GM12878 (cell line): ENCODE results near the gene HSPA4. TPM values are rescaled to one million over a fixed set of nuclear protein-coding genes. Genes with fewer than 3 reads are reported as not detected.
A peak's percentile ranks its signal among the peaks of the same experiment; 100 is the strongest.

Experiments used
- CBFB ChIP-seq: IDR thresholded peaks from 2 replicates; pipeline ENCODE4 v1.6.1; 2016; ENCODE audit warnings: antibody characterized with exemption, low read depth
- EED ChIP-seq: sonication (generic); IDR thresholded peaks from 2 replicates; pipeline ENCODE4 v1.6.1; 2016; ENCODE audit warnings: antibody characterized with exemption, low read depth
- EP300 ChIP-seq, 2 experiments: fragments of 150-350 bp in 1 of 2; IDR thresholded peaks; 2 replicates each; pipeline ENCODE4 v1.6.1; 2011 to 2012; ENCODE audit warnings: low read depth in 2 of 2, low read length in 2 of 2, borderline replicate concordance in 1 of 2, improper control_type of control experiment in 1 of 2, inconsistent platforms in 1 of 2; ENCODE audit not compliant: control insufficient read depth in 1 of 2
- ETV6 ChIP-seq, 2 experiments: fragments of 450-650 bp in 1 of 2; IDR thresholded peaks in 1 of 2; conservative IDR thresholded peaks in 1 of 2; 2 replicates each; pipeline ENCODE4 v1.6.1; 2014; ENCODE audit warnings: antibody characterized with exemption in 1 of 2, borderline replicate concordance in 1 of 2, low read depth in 1 of 2, mild to moderate bottlenecking in 1 of 2, moderate library complexity in 1 of 2
- HCFC1 ChIP-seq: fragments of 150-350 bp; IDR thresholded peaks from 2 replicates; pipeline ENCODE4 v1.6.1; 2014; ENCODE audit warnings: low read length
- NFIC ChIP-seq: IDR thresholded peaks from 2 replicates; pipeline ENCODE4 v1.6.1; 2012; ENCODE audit warnings: low read depth, mild to moderate bottlenecking, inconsistent platforms, low read length, moderate library complexity
- NR2C2 ChIP-seq: IDR thresholded peaks from 2 replicates; pipeline ENCODE4 v1.6.1; 2011; ENCODE audit warnings: borderline replicate concordance, low read depth; ENCODE audit not compliant: control insufficient read depth, insufficient read length
- PML ChIP-seq: IDR thresholded peaks from 2 replicates; pipeline ENCODE4 v1.6.1; 2012; ENCODE audit warnings: low read length, inconsistent platforms
- SMAD5 ChIP-seq: IDR thresholded peaks from 2 replicates; pipeline ENCODE4 v1.6.1; 2016; ENCODE audit warnings: antibody characterized with exemption, low read depth
- SUZ12 ChIP-seq: fragments of 200-600 bp; sonication (generic); IDR thresholded peaks from one replicate; pipeline ENCODE4 v1.6.1; 2018; ENCODE audit warnings: antibody characterized with exemption, mild to moderate bottlenecking; ENCODE audit not compliant: unreplicated experiment
- ZNF207 ChIP-seq: fragments of 450-650 bp; IDR thresholded peaks from 2 replicates; pipeline ENCODE4 v1.6.1; 2014; ENCODE audit warnings: antibody characterized with exemption, mild to moderate bottlenecking, borderline replicate concordance
- polyA plus RNA-seq, 11 experiments: library from polyadenylated mRNA; depleted of rRNA in 4 of 11; unstranded in 6 of 11; stranded (reverse) in 5 of 11; fragments of >200 nt; fragmentation: Nextera tagmentation in 4 of 11; fragmentation: Illumina TruSeq in 1 of 11; extraction: Ambion mirVana in 4 of 11; extraction: Trizol in 1 of 11; gene quantifications; 1 replicate in 1 of 11; 2 replicates in 10 of 11; pipeline versions ENCODE4 v1.2.1 to v1.2.3, GENCODE V29; 2011 to 2016; ENCODE audit warnings: inconsistent platforms in 2 of 11, missing spikeins in 2 of 11, low read depth in 1 of 11
- total RNA-seq, 4 experiments: library from RNA; depleted of rRNA in 3 of 4; stranded (reverse); fragments of >200 nt in 3 of 4; fragmentation: Illumina TruSeq in 1 of 4; extraction: Trizol in 1 of 4; gene quantifications; 2 replicates each; pipeline versions ENCODE4 v1.2.1 to v1.2.3, GENCODE V29; 2013 to 2021
- TF ChIP-seq, protein P1 (sequence below): fragments of 450-650 bp; IDR thresholded peaks from 2 replicates; pipeline ENCODE4 v1.6.1; 2018; ENCODE audit warnings: borderline replicate concordance, mild to moderate bottlenecking; ENCODE audit not compliant: partially characterized antibody
- TF ChIP-seq, protein P2 (sequence below): IDR thresholded peaks from 2 replicates; pipeline ENCODE4 v1.6.1; 2011; ENCODE audit warnings: low read depth, low read length, improper control_type of control experiment, borderline replicate concordance
- TF ChIP-seq, protein P3 (sequence below): IDR thresholded peaks from 2 replicates; pipeline ENCODE4 v1.6.1; 2012; ENCODE audit warnings: mild to moderate bottlenecking, low read depth, low read length
- TF ChIP-seq, protein P4 (sequence below): fragments of 450-650 bp; IDR thresholded peaks from 2 replicates; pipeline ENCODE4 v1.6.1; 2016; ENCODE audit warnings: mild to moderate bottlenecking

Gene HSPA4
- total and polyA plus RNA-seq, 10 of the 15 experiments (the other 5 are each of a cell fraction or from before 2014, with no cell fraction given): 61.6 to 234 (median 116) TPM

DNA sequence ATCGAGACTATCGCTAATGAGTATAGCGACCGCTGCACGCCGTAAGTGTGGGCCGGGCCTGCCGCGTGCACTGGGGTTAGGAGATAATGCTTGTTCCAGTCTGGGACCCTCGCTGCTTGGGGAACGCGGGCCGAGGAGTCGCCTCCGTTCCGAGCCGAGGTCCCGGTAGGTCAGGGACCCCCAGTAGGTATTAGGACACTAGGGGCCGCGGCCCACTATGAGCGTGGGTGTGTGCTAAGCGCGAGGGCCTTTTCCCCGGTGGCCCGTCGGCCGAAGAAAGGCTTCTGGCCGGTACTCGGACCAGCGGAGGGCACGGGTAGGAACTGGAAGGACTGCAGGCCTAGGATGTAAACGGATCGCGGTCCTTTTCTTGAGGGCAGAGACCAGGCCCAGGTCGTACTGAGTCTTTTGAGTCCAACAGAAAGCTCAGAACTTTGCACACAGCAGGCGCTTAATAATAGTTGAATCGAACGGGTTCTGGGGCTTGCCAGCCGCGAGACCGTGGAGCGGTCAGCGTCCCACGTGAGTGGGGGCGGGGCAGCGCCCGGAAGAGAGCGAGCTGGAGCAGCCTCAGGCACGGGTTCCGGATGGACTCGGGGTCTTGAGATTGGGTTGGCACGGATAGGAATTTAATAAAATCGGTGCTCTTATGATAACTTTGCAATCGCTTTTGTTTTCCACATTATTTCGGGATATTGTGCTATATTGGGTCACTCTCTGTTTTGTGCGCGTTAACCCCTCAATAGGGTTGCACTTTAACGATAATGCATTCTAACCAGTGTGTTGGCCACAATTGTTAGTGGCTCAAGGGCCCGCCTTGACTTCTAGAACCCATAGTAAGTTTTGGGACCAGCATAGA lies 733 bp downstream of the HSPA4 start (continued):
- TF ChIP-seq EP300 (IDR thresholded peaks at IDR 0.05; ENCODE audit: borderline replicate concordance in 1 of 2, control insufficient read depth in 1 of 2, low read depth in 2 of 2, low read length in 2 of 2) (no peak), ZNF207 (no peak), CBFB (no peak), SUZ12 (no peak), NR2C2 (no peak), HCFC1 (0 out of 2 replicates have a peak, but pooled peaks have one; percentile 9), SMAD5 (no peak), PML (no peak), ETV6 (conservative IDR thresholded peaks at IDR 0.05 in 1 of 2, IDR thresholded peaks at IDR 0.05 in 1 of 2; ENCODE audit: borderline replicate concordance in 1 of 2, low read depth in 1 of 2) (no peak), NFIC (no peak; the same call in 1 of the 2 replicates), EED (no peak)
- TF ChIP-seq, protein P1, sequence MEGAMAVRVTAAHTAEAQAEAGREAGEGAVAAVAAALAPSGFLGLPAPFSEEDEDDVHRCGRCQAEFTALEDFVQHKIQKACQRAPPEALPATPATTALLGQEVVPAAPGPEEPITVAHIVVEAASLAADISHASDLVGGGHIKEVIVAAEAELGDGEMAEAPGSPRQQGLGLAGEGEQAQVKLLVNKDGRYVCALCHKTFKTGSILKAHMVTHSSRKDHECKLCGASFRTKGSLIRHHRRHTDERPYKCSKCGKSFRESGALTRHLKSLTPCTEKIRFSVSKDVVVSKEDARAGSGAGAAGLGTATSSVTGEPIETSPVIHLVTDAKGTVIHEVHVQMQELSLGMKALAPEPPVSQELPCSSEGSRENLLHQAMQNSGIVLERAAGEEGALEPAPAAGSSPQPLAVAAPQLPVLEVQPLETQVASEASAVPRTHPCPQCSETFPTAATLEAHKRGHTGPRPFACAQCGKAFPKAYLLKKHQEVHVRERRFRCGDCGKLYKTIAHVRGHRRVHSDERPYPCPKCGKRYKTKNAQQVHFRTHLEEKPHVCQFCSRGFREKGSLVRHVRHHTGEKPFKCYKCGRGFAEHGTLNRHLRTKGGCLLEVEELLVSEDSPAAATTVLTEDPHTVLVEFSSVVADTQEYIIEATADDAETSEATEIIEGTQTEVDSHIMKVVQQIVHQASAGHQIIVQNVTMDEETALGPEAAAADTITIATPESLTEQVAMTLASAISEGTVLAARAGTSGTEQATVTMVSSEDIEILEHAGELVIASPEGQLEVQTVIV: no peak
- TF ChIP-seq, protein P2, sequence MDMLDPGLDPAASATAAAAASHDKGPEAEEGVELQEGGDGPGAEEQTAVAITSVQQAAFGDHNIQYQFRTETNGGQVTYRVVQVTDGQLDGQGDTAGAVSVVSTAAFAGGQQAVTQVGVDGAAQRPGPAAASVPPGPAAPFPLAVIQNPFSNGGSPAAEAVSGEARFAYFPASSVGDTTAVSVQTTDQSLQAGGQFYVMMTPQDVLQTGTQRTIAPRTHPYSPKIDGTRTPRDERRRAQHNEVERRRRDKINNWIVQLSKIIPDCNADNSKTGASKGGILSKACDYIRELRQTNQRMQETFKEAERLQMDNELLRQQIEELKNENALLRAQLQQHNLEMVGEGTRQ: peak; percentile 26; the same call in 1 of the 2 replicates
- TF ChIP-seq, protein P3, sequence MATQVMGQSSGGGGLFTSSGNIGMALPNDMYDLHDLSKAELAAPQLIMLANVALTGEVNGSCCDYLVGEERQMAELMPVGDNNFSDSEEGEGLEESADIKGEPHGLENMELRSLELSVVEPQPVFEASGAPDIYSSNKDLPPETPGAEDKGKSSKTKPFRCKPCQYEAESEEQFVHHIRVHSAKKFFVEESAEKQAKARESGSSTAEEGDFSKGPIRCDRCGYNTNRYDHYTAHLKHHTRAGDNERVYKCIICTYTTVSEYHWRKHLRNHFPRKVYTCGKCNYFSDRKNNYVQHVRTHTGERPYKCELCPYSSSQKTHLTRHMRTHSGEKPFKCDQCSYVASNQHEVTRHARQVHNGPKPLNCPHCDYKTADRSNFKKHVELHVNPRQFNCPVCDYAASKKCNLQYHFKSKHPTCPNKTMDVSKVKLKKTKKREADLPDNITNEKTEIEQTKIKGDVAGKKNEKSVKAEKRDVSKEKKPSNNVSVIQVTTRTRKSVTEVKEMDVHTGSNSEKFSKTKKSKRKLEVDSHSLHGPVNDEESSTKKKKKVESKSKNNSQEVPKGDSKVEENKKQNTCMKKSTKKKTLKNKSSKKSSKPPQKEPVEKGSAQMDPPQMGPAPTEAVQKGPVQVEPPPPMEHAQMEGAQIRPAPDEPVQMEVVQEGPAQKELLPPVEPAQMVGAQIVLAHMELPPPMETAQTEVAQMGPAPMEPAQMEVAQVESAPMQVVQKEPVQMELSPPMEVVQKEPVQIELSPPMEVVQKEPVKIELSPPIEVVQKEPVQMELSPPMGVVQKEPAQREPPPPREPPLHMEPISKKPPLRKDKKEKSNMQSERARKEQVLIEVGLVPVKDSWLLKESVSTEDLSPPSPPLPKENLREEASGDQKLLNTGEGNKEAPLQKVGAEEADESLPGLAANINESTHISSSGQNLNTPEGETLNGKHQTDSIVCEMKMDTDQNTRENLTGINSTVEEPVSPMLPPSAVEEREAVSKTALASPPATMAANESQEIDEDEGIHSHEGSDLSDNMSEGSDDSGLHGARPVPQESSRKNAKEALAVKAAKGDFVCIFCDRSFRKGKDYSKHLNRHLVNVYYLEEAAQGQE: no peak
- TF ChIP-seq, protein P4, sequence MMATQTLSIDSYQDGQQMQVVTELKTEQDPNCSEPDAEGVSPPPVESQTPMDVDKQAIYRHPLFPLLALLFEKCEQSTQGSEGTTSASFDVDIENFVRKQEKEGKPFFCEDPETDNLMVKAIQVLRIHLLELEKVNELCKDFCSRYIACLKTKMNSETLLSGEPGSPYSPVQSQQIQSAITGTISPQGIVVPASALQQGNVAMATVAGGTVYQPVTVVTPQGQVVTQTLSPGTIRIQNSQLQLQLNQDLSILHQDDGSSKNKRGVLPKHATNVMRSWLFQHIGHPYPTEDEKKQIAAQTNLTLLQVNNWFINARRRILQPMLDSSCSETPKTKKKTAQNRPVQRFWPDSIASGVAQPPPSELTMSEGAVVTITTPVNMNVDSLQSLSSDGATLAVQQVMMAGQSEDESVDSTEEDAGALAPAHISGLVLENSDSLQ: no peak
